Astrocyte (in vitro differentiated cells and primary cell): Measurements from ENCODE around the gene STK32A.

Experiments
- CTCF ChIP-seq: IDR thresholded peaks from 2 replicates; pipeline ENCODE4 v1.5.1; 2011; ENCODE audit warnings: low read depth, mild to moderate bottlenecking, inconsistent platforms, low read length, moderate library complexity; ENCODE audit not compliant: insufficient read depth
- EZH2 ChIP-seq: IDR thresholded peaks from 2 replicates; pipeline ENCODE4 v1.6.1; 2012; ENCODE audit warnings: mild to moderate bottlenecking, low read length, inconsistent platforms; ENCODE audit not compliant: insufficient read depth

- TF ChIP-seq CTCF (no peak), EZH2 (no peak)
These were observed 41.7 kb downstream of the STK32A start for GRCh38 chr5:147276497-147276896.
